HT-29 (cell line): Measurements from ENCODE around the gene FHOD3. TPM values are rescaled to one million over a fixed set of nuclear protein-coding genes. Genes with fewer than 3 reads are reported as not detected.

Experiments
- DNase-seq: peaks from one replicate; pipeline ENCODE4 v3.0.0-alpha.2; 2015; ENCODE audit warnings: low spot score
- total RNA-seq: library from RNA; depleted of rRNA; stranded (reverse); fragments of >200 nt; shearing (Covaris generic); gene quantifications from 2 replicates; pipeline ENCODE4 v1.2.3, GENCODE V29; 2014

FHOD3 gene
- total RNA-seq, 1 experiment from 2014 or later = not detected

- DNase-seq = no peak
Observed at GRCh38 chr18:36379435-36379984, 82.0 kb downstream of the FHOD3 start.

GRCh38 chr18:36380173-36380827 lies 82.8 kb downstream of the FHOD3 start:
- DNase-seq = no peak

GRCh38 chr18:36381075-36381474 lies 83.6 kb downstream of the FHOD3 start:
- DNase-seq = no peak

GRCh38 chr18:36382854-36383253 lies 85.3 kb downstream of the FHOD3 start:
- DNase-seq = no peak

- no peak for DNase-seq
Observed at GRCh38 chr18:36386150-36386920, 88.8 kb downstream of the FHOD3 start.

GRCh38 chr18:36387310-36387709 lies 89.8 kb downstream of the FHOD3 start:
- no peak for DNase-seq

GRCh38 chr18:36388310-36388709 lies 90.8 kb downstream of the FHOD3 start:
- no peak for DNase-seq

- DNase-seq = no peak
Observed at GRCh38 chr18:36389027-36389426, 91.5 kb downstream of the FHOD3 start.

- DNase-seq = no peak
Observed at GRCh38 chr18:36389811-36390581, 92.5 kb downstream of the FHOD3 start.

- no peak for DNase-seq
Observed at GRCh38 chr18:36391426-36392145, 94.1 kb downstream of the FHOD3 start.

GRCh38 chr18:36392164-36392978 lies 94.9 kb downstream of the FHOD3 start:
- DNase-seq = no peak

GRCh38 chr18:36392979-36393287 lies 95.4 kb downstream of the FHOD3 start:
- no peak for DNase-seq

GRCh38 chr18:36394486-36394885 lies 97.0 kb downstream of the FHOD3 start:
- DNase-seq = no peak

- DNase-seq = no peak
Observed at GRCh38 chr18:36396190-36396589, 98.7 kb downstream of the FHOD3 start.

- DNase-seq = no peak
Observed at GRCh38 chr18:36397033-36397432, 99.5 kb downstream of the FHOD3 start.

- no peak for DNase-seq
Observed at GRCh38 chr18:36398419-36398818, 100.9 kb downstream of the FHOD3 start.

- DNase-seq = no peak
Observed at GRCh38 chr18:36399055-36399454, 101.5 kb downstream of the FHOD3 start.

- DNase-seq = no peak
Observed at GRCh38 chr18:36401462-36401861, 103.9 kb downstream of the FHOD3 start.

- DNase-seq = no peak
Observed at GRCh38 chr18:36402765-36403396, 105.4 kb downstream of the FHOD3 start.
